PC-9 (cell line): Measurements from ENCODE around the gene PNLIPRP2. TPM values are rescaled to one million over a fixed set of nuclear protein-coding genes. Genes with fewer than 3 reads are reported as not detected.

Experiments used
- BruUV-seq: library from RNA; stranded (reverse); fragments of 400-500 nt; replicated peaks from 2 replicates; lab custom pipeline; 2021; lab: Mats Ljungman, UMichigan
- CTCF ChIA-PET: fragments of 300-600 bp; sonication (Branson Sonifier 250); formaldehyde crosslinking; loops from one replicate; lab custom pipeline; 2022; ENCODE audit warnings: antibody characterized with exemption; lab: Charles Lee
- POLR2A ChIA-PET: fragments of 300-600 bp; sonication (Branson Sonifier 250); formaldehyde crosslinking; loops from one replicate; lab custom pipeline; 2022; ENCODE audit warnings: antibody characterized with exemption; ENCODE audit not compliant: unreplicated experiment; lab: Charles Lee
- DNase-seq, 2 experiments: peaks; one replicate each; pipeline versions ENCODE4 v3.0.0 to v3.0.0-alpha.2; 2015 to 2022; ENCODE audit warnings: mixed read lengths in 1 of 2
- H2AFZ ChIP-seq: fragments of 200-600 bp; sonication (generic); 2 replicates; pipeline ENCODE4 v1.8.1; 2017; ENCODE audit warnings: antibody characterized with exemption
- H3F3A ChIP-seq: fragments of 200-600 bp; sonication (generic); 2 replicates; pipeline ENCODE4 v1.8.1; 2017; ENCODE audit warnings: antibody characterized with exemption, mild to moderate bottlenecking, low read depth; ENCODE audit not compliant: insufficient read depth
- H3K27ac ChIP-seq: fragments of 200-600 bp; sonication (generic); 2 replicates; pipeline ENCODE4 v1.6.1; 2016; ENCODE audit warnings: mixed run types
- H3K27me3 ChIP-seq: fragments of 200-600 bp; sonication (generic); 2 replicates; pipeline ENCODE4 v1.6.1; 2016; ENCODE audit warnings: low read depth, mixed run types; ENCODE audit not compliant: insufficient read depth
- H3K36me3 ChIP-seq: fragments of 200-600 bp; sonication (generic); 2 replicates; pipeline ENCODE4 v1.6.1; 2016; ENCODE audit warnings: low read depth, mixed run types
- H3K4me1 ChIP-seq: fragments of 200-600 bp; sonication (generic); replicated peaks from 2 replicates; pipeline ENCODE4 v1.6.1; 2016; ENCODE audit warnings: mixed run types; ENCODE audit not compliant: insufficient read depth
- H3K4me2 ChIP-seq: fragments of 200-600 bp; sonication (generic); 2 replicates; pipeline ENCODE4 v1.6.1; 2017; ENCODE audit warnings: mixed run types
- H3K4me3 ChIP-seq: fragments of 200-600 bp; sonication (generic); 2 replicates; pipeline ENCODE4 v1.6.1; 2016; ENCODE audit warnings: mixed run types
- H3K79me2 ChIP-seq: fragments of 200-600 bp; sonication (generic); 2 replicates; pipeline ENCODE4 v1.6.1; 2017; ENCODE audit warnings: low read depth, mixed run types
- H3K9me2 ChIP-seq: fragments of 200-600 bp; sonication (generic); 2 replicates; pipeline ENCODE4 v1.8.1; 2017; ENCODE audit warnings: mild to moderate bottlenecking; ENCODE audit not compliant: insufficient read depth
- H3K9me3 ChIP-seq: fragments of 200-600 bp; sonication (generic); 2 replicates; pipeline ENCODE4 v1.8.1; 2016; ENCODE audit warnings: low read depth; ENCODE audit not compliant: insufficient read depth
- H4K20me1 ChIP-seq: fragments of 200-600 bp; sonication (generic); 2 replicates; pipeline ENCODE4 v1.8.1; 2017; ENCODE audit not compliant: insufficient read depth
- EZH2 ChIP-seq: fragments of 200-600 bp; sonication (generic); IDR thresholded peaks from 2 replicates; pipeline ENCODE4 v1.8.0; 2017; ENCODE audit warnings: antibody characterized with exemption, low read depth
- intact Hi-C: fragments of 100-400 bp; cut with micrococcal nuclease; formaldehyde crosslinking; loops from one replicate; pipeline ENCODE4 v1.10.0; 2022; ENCODE audit not compliant: unreplicated experiment
- total RNA-seq: library from RNA; stranded (reverse); gene quantifications from 2 replicates; pipeline ENCODE4 v1.2.3, GENCODE V29; 2021
- TF ChIP-seq, protein P1 (sequence below): fragments of 200-600 bp; sonication (generic); conservative IDR thresholded peaks from 2 replicates; pipeline ENCODE4 v1.6.1; 2017; ENCODE audit warnings: mixed run types, antibody characterized with exemption, mild to moderate bottlenecking, moderate library complexity

The PNLIPRP2 gene
- total RNA-seq, 1 experiment from 2014 or later: not detected

DNA sequence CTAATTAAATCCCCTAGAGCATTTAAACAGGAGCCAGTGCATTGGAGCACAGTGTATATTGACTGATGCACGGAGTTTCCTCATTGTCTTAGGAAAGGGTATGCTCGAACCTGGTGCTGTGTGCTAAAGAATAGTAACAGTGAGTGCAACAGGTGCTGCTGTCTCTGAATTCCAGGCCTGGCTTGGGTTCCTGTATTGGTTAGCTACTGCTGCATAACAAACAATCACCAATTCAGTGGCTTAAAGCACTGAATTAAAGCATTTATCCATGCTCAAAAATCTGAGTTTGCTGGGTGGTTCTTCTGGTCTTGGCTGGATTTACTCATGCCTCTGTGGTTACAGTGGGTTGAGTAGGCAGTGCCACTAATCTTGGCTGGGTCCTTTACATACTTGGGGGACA is 31.8 kb upstream of the PNLIPRP2 start:
- H3K4me3 ChIP-seq: no peak overlapping the region

GRCh38 chr10:116589926-116590325 is 30.8 kb upstream of the PNLIPRP2 start:
- intact Hi-C loops: no loop called here
- Histone ChIP-seq H4K20me1 (no peaks in the 10 kb centered on the region), H3K79me2 (no peaks in the 10 kb centered on the region), H3K9me3 (no peaks in the 10 kb centered on the region), H3K4me2 (no peak overlapping the region), H3F3A (no peaks in the 10 kb centered on the region), H3K4me3 (no peak overlapping the region), H3K36me3 (no peaks in the 10 kb centered on the region), H3K4me1 (no peaks in the 10 kb centered on the region), H3K27me3 (peaks cover 52% of the 10 kb centered on the region; the same call in 1 of the 2 replicates), H3K27ac (no peak overlapping the region), H3K9me2 (0 out of 2 replicates have a peak, but pooled peaks cover under 1% of the 10 kb centered on the region), H2AFZ (no peak overlapping the region)
- CTCF ChIA-PET: no interaction called here
- no peak for DNase-seq
- no peak for TF ChIP-seq EZH2
- TF ChIP-seq, protein P1, sequence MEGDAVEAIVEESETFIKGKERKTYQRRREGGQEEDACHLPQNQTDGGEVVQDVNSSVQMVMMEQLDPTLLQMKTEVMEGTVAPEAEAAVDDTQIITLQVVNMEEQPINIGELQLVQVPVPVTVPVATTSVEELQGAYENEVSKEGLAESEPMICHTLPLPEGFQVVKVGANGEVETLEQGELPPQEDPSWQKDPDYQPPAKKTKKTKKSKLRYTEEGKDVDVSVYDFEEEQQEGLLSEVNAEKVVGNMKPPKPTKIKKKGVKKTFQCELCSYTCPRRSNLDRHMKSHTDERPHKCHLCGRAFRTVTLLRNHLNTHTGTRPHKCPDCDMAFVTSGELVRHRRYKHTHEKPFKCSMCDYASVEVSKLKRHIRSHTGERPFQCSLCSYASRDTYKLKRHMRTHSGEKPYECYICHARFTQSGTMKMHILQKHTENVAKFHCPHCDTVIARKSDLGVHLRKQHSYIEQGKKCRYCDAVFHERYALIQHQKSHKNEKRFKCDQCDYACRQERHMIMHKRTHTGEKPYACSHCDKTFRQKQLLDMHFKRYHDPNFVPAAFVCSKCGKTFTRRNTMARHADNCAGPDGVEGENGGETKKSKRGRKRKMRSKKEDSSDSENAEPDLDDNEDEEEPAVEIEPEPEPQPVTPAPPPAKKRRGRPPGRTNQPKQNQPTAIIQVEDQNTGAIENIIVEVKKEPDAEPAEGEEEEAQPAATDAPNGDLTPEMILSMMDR: no peak
- BruUV-seq: no TSS peak
- POLR2A ChIA-PET: no interaction called here

More for the DNA sequence above, 31.8 kb upstream of the PNLIPRP2 start:
- Histone ChIP-seq H3K79me2 (no peaks in the 10 kb centered on the region), H3K4me1 (no peaks in the 10 kb centered on the region), H3F3A (no peaks in the 10 kb centered on the region), H3K27me3 (peaks cover 43% of the 10 kb centered on the region; the same call in 1 of the 2 replicates), H3K27ac (no peak overlapping the region), H2AFZ (no peak overlapping the region), H3K36me3 (no peaks in the 10 kb centered on the region), H3K9me3 (no peaks in the 10 kb centered on the region), H3K4me2 (no peak overlapping the region), H4K20me1 (no peaks in the 10 kb centered on the region), H3K9me2 (0 out of 2 replicates have a peak, but pooled peaks cover 3% of the 10 kb centered on the region)
- ChIA-PET POLR2A (interaction anchor here (0.5 to 0.6 kb wide), 2 partner anchors 693 to 1737 kb away, joined by 3 read pairs; no protein-coding TSS in a partner anchor), CTCF (no interaction called here)
- intact Hi-C loops: no loop called here
- no peak for TF ChIP-seq EZH2
- TF ChIP-seq, protein P1: no peak
- BruUV-seq: no TSS peak
- no peak for DNase-seq

GRCh38 chr10:116590590-116591444 is 29.9 kb upstream of the PNLIPRP2 start, which contains the start of gene PNLIPRP1:
Gene PNLIPRP1, plus strand, starts transcription at chr10:116590959. Its CDS starts 171 bp downstream, at chr10:116591130.
- intact Hi-C loops: no loop called here
- TF ChIP-seq, protein P1: no peak
- no peak for TF ChIP-seq EZH2

More at GRCh38 chr10:116590590-116591444, 29.9 kb upstream of the PNLIPRP2 start, which contains the start of gene PNLIPRP1:
- Histone ChIP-seq H3K9me2 (no peaks in the 10 kb centered on the region), H3K4me2 (no peak within 1 kb of the TSS), H3K9me3 (no peaks in the 10 kb centered on the region), H2AFZ (no peak within 1 kb of the TSS), H3K27me3 (peaks cover 61% of the 10 kb centered on the region; the same call in 1 of the 2 replicates), H3K36me3 (no peaks in the 10 kb centered on the region), H3K79me2 (no peaks in the 10 kb centered on the region), H3F3A (no peaks in the 10 kb centered on the region), H3K4me3 (no peak within 1 kb of the TSS), H4K20me1 (no peaks in the 10 kb centered on the region), H3K4me1 (no peaks in the 10 kb centered on the region), H3K27ac (no peak within 1 kb of the TSS)
- BruUV-seq: no TSS peak
- DNase-seq: no peak
- POLR2A ChIA-PET: no interaction called here
- CTCF ChIA-PET: no interaction called here
